CD4-positive, CD25-positive, alpha-beta regulatory T cell (primary cell): Measurements from ENCODE around the gene AP5B1. TPM values are rescaled to one million over a fixed set of nuclear protein-coding genes. Genes with fewer than 3 reads are reported as not detected.
A peak's percentile ranks its signal among the peaks of the same experiment; 100 is the strongest.
"Not testable (repeated sequence)": the region's sequence is repeated elsewhere in the genome, so short reads cannot be mapped to it uniquely, and the experiment has no call there.

Experiments
- ATAC-seq, 2 donors: fragments of 150-1000 bp; cut with Tn5 transposase; one replicate each; pipeline ENCODE4 v1.10.0; 2021; ENCODE audit warnings: low read depth in 2 of 2, moderate number of reproducible peaks in 2 of 2, moderate library complexity in 1 of 2
- DNase-seq, 3 donors: peaks; one replicate each; pipeline versions ENCODE4 v3.0.0 to v3.0.0-alpha.2; 2012 to 2022; ENCODE audit warnings: mixed read lengths in 1 of 3
- H3K27ac ChIP-seq: one replicate; pipeline ENCODE4 v1.7.0; 2013; ENCODE audit warnings: mild to moderate bottlenecking, low read length; ENCODE audit not compliant: insufficient read depth, poor library complexity, severe bottlenecking
- H3K27me3 ChIP-seq: one replicate; pipeline ENCODE4 v1.7.0; 2013; ENCODE audit warnings: low read length; ENCODE audit not compliant: control insufficient read depth, insufficient read depth
- H3K36me3 ChIP-seq: one replicate; pipeline ENCODE4 v1.7.0; 2013; ENCODE audit warnings: mild to moderate bottlenecking, low read length, moderate library complexity; ENCODE audit not compliant: control insufficient read depth, insufficient read depth
- H3K4me1 ChIP-seq: 2 replicates; pipeline ENCODE4 v1.7.0; 2013; ENCODE audit warnings: mild to moderate bottlenecking, low read length; ENCODE audit not compliant: insufficient read depth, control insufficient read depth, poor library complexity, severe bottlenecking
- H3K4me3 ChIP-seq: one replicate; pipeline ENCODE4 v1.7.0; 2013; ENCODE audit warnings: low read depth, mild to moderate bottlenecking, low read length, moderate library complexity
- H3K9me3 ChIP-seq, 2 experiments: 1 replicate in 1 of 2; 2 replicates in 1 of 2; pipeline ENCODE4 v1.7.0; 2013; ENCODE audit warnings: low read length in 2 of 2, mild to moderate bottlenecking in 1 of 2, moderate library complexity in 1 of 2; ENCODE audit not compliant: control insufficient read depth in 2 of 2
- H3K27ac Mint-ChIP-seq, 3 donors: one replicate each; pipeline ENCODE4 v1.8.0; 2020 to 2022; ENCODE audit warnings: mild to moderate bottlenecking in 3 of 3, mixed read lengths in 3 of 3, moderate library complexity in 2 of 3
- H3K27me3 Mint-ChIP-seq: one replicate; pipeline ENCODE4 v1.8.0; 2022; ENCODE audit warnings: mild to moderate bottlenecking, mixed read lengths
- H3K36me3 Mint-ChIP-seq: one replicate; pipeline ENCODE4 v1.8.0; 2020; ENCODE audit warnings: mixed read lengths
- H3K4me1 Mint-ChIP-seq, 4 donors: one replicate each; pipeline ENCODE4 v1.8.0; 2020 to 2022; ENCODE audit warnings: mixed read lengths in 4 of 4, mild to moderate bottlenecking in 1 of 4
- H3K4me3 Mint-ChIP-seq, 4 donors: one replicate each; pipeline ENCODE4 v1.8.0; 2020 to 2022; ENCODE audit warnings: mild to moderate bottlenecking in 4 of 4, mixed read lengths in 4 of 4, moderate library complexity in 3 of 4
- H3K9me3 Mint-ChIP-seq, 7 donors: one replicate each; pipeline ENCODE4 v1.8.0; 2020 to 2022; ENCODE audit warnings: mixed read lengths in 7 of 7, mild to moderate bottlenecking in 3 of 7, moderate library complexity in 2 of 7
- polyA plus RNA-seq, 4 donors: library from polyadenylated mRNA; unstranded; fragments of 300-500 nt; fragmentation: Illumina TruSeq; gene quantifications; one replicate each; pipeline ENCODE4 v1.2.3, GENCODE V29; 2021
- total RNA-seq: library from RNA; stranded (reverse); gene quantifications from one replicate; pipeline ENCODE4 v1.2.3, GENCODE V29; 2022

AP5B1 gene
- total and polyA plus RNA-seq, 5 donors from 2014 or later: 7.6 to 16.8 (median 10.0) TPM

GRCh38 chr11:65736810-65737209 is 44.0 kb downstream of the AP5B1 start:
- Mint-ChIP-seq H3K36me3 (no peaks in the 10 kb centered on the region), H3K27ac (no peak overlapping the region), H3K4me3 (no peak overlapping the region), H3K9me3 (peaks cover 0 to 5% (median 0%) of the 10 kb centered on the region in 7 donors), H3K27me3 (peaks cover 57% of the 10 kb centered on the region), H3K4me1 (peaks cover 0 to 2% (median 0%) of the 10 kb centered on the region in 4 donors)
- Histone ChIP-seq H3K4me1 (no peaks in the 10 kb centered on the region), H3K27ac (no peak overlapping the region), H3K4me3 (no peak overlapping the region), H3K27me3 (peaks cover 7% of the 10 kb centered on the region), H3K36me3 (no peaks in the 10 kb centered on the region), H3K9me3 (no peaks in the 10 kb centered on the region)
- ATAC-seq (no peak), DNase-seq (no peak)

GRCh38 chr11:65735111-65735510 is 45.7 kb downstream of the AP5B1 start:
- H3K4me1 Mint-ChIP-seq, H3K36me3 Mint-ChIP-seq, H3K4me1 ChIP-seq, H3K27ac ChIP-seq, DNase-seq, H3K4me3 Mint-ChIP-seq, H3K36me3 ChIP-seq, H3K27me3 ChIP-seq, H3K27ac Mint-ChIP-seq, ATAC-seq, H3K9me3 ChIP-seq, H3K4me3 ChIP-seq, H3K9me3 Mint-ChIP-seq: not testable (repeated sequence)
- peaks cover 59% of the 10 kb centered on the region for H3K27me3 Mint-ChIP-seq

- Mint-ChIP-seq H3K4me1 (peaks cover 0 to 2% (median 0%) of the 10 kb centered on the region in 4 donors), H3K9me3 (peaks cover 0 to 2% (median 0%) of the 10 kb centered on the region in 7 donors), H3K36me3 (no peaks in the 10 kb centered on the region), H3K27ac (no peak overlapping the region), H3K4me3 (no peak overlapping the region), H3K27me3 (peaks cover 43% of the 10 kb centered on the region)
- H3K36me3 ChIP-seq: no peaks in the 10 kb centered on the region
- no peaks in the 10 kb centered on the region for H3K4me1 ChIP-seq
- DNase-seq: no peak
- no peaks in the 10 kb centered on the region for H3K27me3 ChIP-seq
- H3K9me3 ChIP-seq: no peaks in the 10 kb centered on the region
- no peak for ATAC-seq
- no peak overlapping the region for H3K4me3 ChIP-seq
- H3K27ac ChIP-seq: no peak overlapping the region
These were observed 50.3 kb downstream of the AP5B1 start for GRCh38 chr11:65730461-65730860.

- DNase-seq (no peak), ATAC-seq (no peak)
- Histone ChIP-seq H3K27me3 (no peaks in the 10 kb centered on the region), H3K4me1 (no peaks in the 10 kb centered on the region), H3K27ac (no peak overlapping the region), H3K36me3 (no peaks in the 10 kb centered on the region), H3K4me3 (no peak overlapping the region), H3K9me3 (no peaks in the 10 kb centered on the region)
- no peak overlapping the region for H3K4me3 Mint-ChIP-seq
- H3K27me3 Mint-ChIP-seq: peaks cover 38% of the 10 kb centered on the region
- no peak overlapping the region for H3K27ac Mint-ChIP-seq
- H3K4me1 Mint-ChIP-seq: peaks cover 0 to under 1% (median 0%) of the 10 kb centered on the region in 4 donors
- H3K9me3 Mint-ChIP-seq: peaks cover 0 to 1% (median 0%) of the 10 kb centered on the region in 7 donors
- no peaks in the 10 kb centered on the region for H3K36me3 Mint-ChIP-seq
These were observed 52.9 kb downstream of the AP5B1 start for GRCh38 chr11:65727865-65728264.

GRCh38 chr11:65726660-65727059 is 54.1 kb downstream of the AP5B1 start:
- H3K27me3 Mint-ChIP-seq: peaks cover 27% of the 10 kb centered on the region
- Histone ChIP-seq H3K4me3 (no peak overlapping the region), H3K4me1 (no peaks in the 10 kb centered on the region), H3K27me3 (no peaks in the 10 kb centered on the region), H3K36me3 (no peaks in the 10 kb centered on the region), H3K27ac (no peak overlapping the region), H3K9me3 (no peaks in the 10 kb centered on the region)
- H3K4me1 Mint-ChIP-seq: peaks cover 0 to 5% (median 0%) of the 10 kb centered on the region in 4 donors
- peak overlapping the region in 1 of 4 donors; percentile 42 for H3K4me3 Mint-ChIP-seq
- ATAC-seq (no peak), DNase-seq (no peak)
- H3K27ac Mint-ChIP-seq: no peak overlapping the region
- H3K9me3 Mint-ChIP-seq: no peaks in the 10 kb centered on the region
- no peaks in the 10 kb centered on the region for H3K36me3 Mint-ChIP-seq

Other genes with a start within 250 kb of the AP5B1 start
- 132 TPM for gene LTBP3, start 222.6 kb downstream of the AP5B1 start, total RNA-seq
- gene LTBP3, start 222.6 kb downstream of the AP5B1 start, polyA plus RNA-seq: 10 to 100 TPM in 2 of 4 donors, 1 to 10 TPM in 2; 9.2 to 15.0 (median 11.9) TPM
- 34.6 TPM for gene ZNRD2, start 210.5 kb downstream of the AP5B1 start, total RNA-seq
- gene ZNRD2, start 210.5 kb downstream of the AP5B1 start, polyA plus RNA-seq: 10 to 100 TPM; 64.6 to 84.7 (median 73.1) TPM
- gene FAM89B, start 208.4 kb downstream of the AP5B1 start, total RNA-seq: 49.4 TPM
- 100 to 1,000 TPM in 3 of 4 donors, 10 to 100 TPM in 1; 77.1 to 158 (median 115) TPM for gene FAM89B, start 208.4 kb downstream of the AP5B1 start, polyA plus RNA-seq
- gene EHBP1L1, start 204.9 kb downstream of the AP5B1 start, total RNA-seq: 143 TPM
- gene EHBP1L1, start 204.9 kb downstream of the AP5B1 start, polyA plus RNA-seq: 10 to 100 TPM in 1 of 4 donors, 1 to 10 TPM in 3; 7.8 to 11.6 (median 8.7) TPM
- 5.5 TPM for gene KCNK7, start 185.2 kb downstream of the AP5B1 start, total RNA-seq
- 1 to 10 TPM in 1 of 4 donors, under 1 TPM in 2, not detected in 1; 0.19 to 1.5 (median 0.76) TPM for gene KCNK7, start 185.2 kb downstream of the AP5B1 start, polyA plus RNA-seq
- 73.1 TPM for gene MAP3K11, start 166.8 kb downstream of the AP5B1 start, total RNA-seq
- gene MAP3K11, start 166.8 kb downstream of the AP5B1 start, polyA plus RNA-seq: 10 to 100 TPM in 2 of 4 donors, 1 to 10 TPM in 2; 8.1 to 11.6 (median 9.8) TPM
- 61.3 TPM for gene PCNX3, start 165.2 kb downstream of the AP5B1 start, total RNA-seq
- 1 to 10 TPM; 1.9 to 2.6 (median 2.2) TPM for gene PCNX3, start 165.2 kb downstream of the AP5B1 start, polyA plus RNA-seq
- 200 TPM for gene SIPA1, start 142.9 kb downstream of the AP5B1 start, total RNA-seq
- gene SIPA1, start 142.9 kb downstream of the AP5B1 start, polyA plus RNA-seq: 10 to 100 TPM; 74.7 to 91.5 (median 83.1) TPM
- gene RELA, start 118.1 kb downstream of the AP5B1 start, total RNA-seq: 295 TPM
- gene RELA, start 118.1 kb downstream of the AP5B1 start, polyA plus RNA-seq: 10 to 100 TPM; 40.3 to 66.1 (median 53.3) TPM
- gene KAT5, start 68.7 kb downstream of the AP5B1 start, total RNA-seq: 127 TPM
- 10 to 100 TPM; 45.4 to 62.7 (median 55.7) TPM for gene KAT5, start 68.7 kb downstream of the AP5B1 start, polyA plus RNA-seq
- gene RNASEH2C, start 60.2 kb downstream of the AP5B1 start, total RNA-seq: 28.3 TPM
- 10 to 100 TPM; 60.6 to 83.8 (median 72.6) TPM for gene RNASEH2C, start 60.2 kb downstream of the AP5B1 start, polyA plus RNA-seq
- gene OVOL1, start 6.1 kb upstream of the AP5B1 start, total RNA-seq: not detected
- gene OVOL1, start 6.1 kb upstream of the AP5B1 start, polyA plus RNA-seq: not detected
- 0.44 TPM for gene SNX32, start 53.0 kb upstream of the AP5B1 start, total RNA-seq
- gene SNX32, start 53.0 kb upstream of the AP5B1 start, polyA plus RNA-seq: 1 to 10 TPM in 1 of 4 donors, under 1 TPM in 3; 0.32 to 1.3 (median 0.48) TPM
- gene CFL1, start 77.2 kb upstream of the AP5B1 start, total RNA-seq: 737 TPM
- 1,000 to 10,000 TPM; 2,250 to 3,209 (median 2,591) TPM for gene CFL1, start 77.2 kb upstream of the AP5B1 start, polyA plus RNA-seq
- 51.1 TPM for gene MUS81, start 79.5 kb upstream of the AP5B1 start, total RNA-seq
- gene MUS81, start 79.5 kb upstream of the AP5B1 start, polyA plus RNA-seq: 10 to 100 TPM; 22.7 to 24.6 (median 23.6) TPM
- 5.8 TPM for gene EFEMP2, start 91.8 kb upstream of the AP5B1 start, total RNA-seq
- under 1 TPM; 0.21 to 0.36 (median 0.29) TPM for gene EFEMP2, start 91.8 kb upstream of the AP5B1 start, polyA plus RNA-seq
- 12.4 TPM for gene CTSW, start 98.9 kb upstream of the AP5B1 start, total RNA-seq
- 10 to 100 TPM in 3 of 4 donors, 1 to 10 TPM in 1; 3.5 to 35.9 (median 16.9) TPM for gene CTSW, start 98.9 kb upstream of the AP5B1 start, polyA plus RNA-seq
- 29.8 TPM for gene FIBP, start 107.5 kb upstream of the AP5B1 start, total RNA-seq
- gene FIBP, start 107.5 kb upstream of the AP5B1 start, polyA plus RNA-seq: 10 to 100 TPM; 71.0 to 81.7 (median 72.7) TPM
- gene CCDC85B, start 109.7 kb upstream of the AP5B1 start, total RNA-seq: 20.7 TPM
- gene CCDC85B, start 109.7 kb upstream of the AP5B1 start, polyA plus RNA-seq: 10 to 100 TPM; 58.7 to 74.0 (median 63.2) TPM
- 2.7 TPM for gene FOSL1, start 119.4 kb upstream of the AP5B1 start, total RNA-seq
- gene FOSL1, start 119.4 kb upstream of the AP5B1 start, polyA plus RNA-seq: not detected
- 21.6 TPM for gene C11orf68, start 138.1 kb upstream of the AP5B1 start, total RNA-seq
- 10 to 100 TPM; 65.8 to 90.7 (median 85.0) TPM for gene C11orf68, start 138.1 kb upstream of the AP5B1 start, polyA plus RNA-seq
- gene DRAP1, start 138.4 kb upstream of the AP5B1 start, total RNA-seq: 82.8 TPM
- 100 to 1,000 TPM in 2 of 4 donors, 10 to 100 TPM in 2; 78.2 to 106 (median 91.4) TPM for gene DRAP1, start 138.4 kb upstream of the AP5B1 start, polyA plus RNA-seq
- not detected for gene TSGA10IP, start 164.5 kb upstream of the AP5B1 start, total RNA-seq
- gene TSGA10IP, start 164.5 kb upstream of the AP5B1 start, polyA plus RNA-seq: not detected
- gene SART1, start 180.8 kb upstream of the AP5B1 start, total RNA-seq: 94.0 TPM
- gene SART1, start 180.8 kb upstream of the AP5B1 start, polyA plus RNA-seq: 10 to 100 TPM; 15.8 to 22.7 (median 19.8) TPM
- gene EIF1AD, start 221.2 kb upstream of the AP5B1 start, total RNA-seq: 61.3 TPM
- gene EIF1AD, start 221.2 kb upstream of the AP5B1 start, polyA plus RNA-seq: 10 to 100 TPM; 16.7 to 20.7 (median 18.6) TPM
- gene BANF1, start 221.5 kb upstream of the AP5B1 start, total RNA-seq: 41.8 TPM
- gene BANF1, start 221.5 kb upstream of the AP5B1 start, polyA plus RNA-seq: 100 to 1,000 TPM; 134 to 170 (median 148) TPM
- not detected for gene CST6, start 231.0 kb upstream of the AP5B1 start, total RNA-seq
- not detected for gene CST6, start 231.0 kb upstream of the AP5B1 start, polyA plus RNA-seq
- not detected for gene CATSPER1, start 245.5 kb upstream of the AP5B1 start, total RNA-seq
- not detected for gene CATSPER1, start 245.5 kb upstream of the AP5B1 start, polyA plus RNA-seq